Left ventricle myocardium inferior (tissue), 1 donor: ENCODE data around the gene BIK. TPM values are rescaled to one million over a fixed set of nuclear protein-coding genes. Genes with fewer than 3 reads are reported as not detected.

Experiments used
- DNase-seq: peaks from one replicate; pipeline ENCODE4 v3.0.0-alpha.2; 2020
- H3K27ac ChIP-seq: fragments of 200-600 bp; replicated peaks from 2 replicates; pipeline ENCODE4 v1.8.0; 2021
- H3K27me3 ChIP-seq: fragments of 200-600 bp; 2 replicates; pipeline ENCODE4 v1.8.0; 2021; ENCODE audit warnings: low read depth
- H3K36me3 ChIP-seq: fragments of 200-600 bp; 2 replicates; pipeline ENCODE4 v1.8.0; 2021
- H3K4me1 ChIP-seq: fragments of 200-600 bp; 2 replicates; pipeline ENCODE4 v1.8.0; 2021
- H3K4me3 ChIP-seq: fragments of 200-600 bp; 2 replicates; pipeline ENCODE4 v1.8.0; 2021; ENCODE audit warnings: mild to moderate bottlenecking, moderate library complexity
- H3K9me3 ChIP-seq: fragments of 200-600 bp; replicated peaks from 2 replicates; pipeline ENCODE4 v1.8.0; 2021
- intact Hi-C: fragments of 100-400 bp; cut with micrococcal nuclease; formaldehyde crosslinking; loops from one replicate; pipeline ENCODE4 v1.11.0; 2022
- total RNA-seq: library from RNA; stranded (reverse); fragmentation: NEBNext Ultra II Directional; extraction: Animal tissue kit (Norgen Biotek cat#: 25700); gene quantifications from one replicate; pipeline ENCODE4 v1.2.1, GENCODE V29; 2021
- TF ChIP-seq, protein P1 (sequence below): fragments of 200-600 bp; IDR thresholded peaks from 2 replicates; pipeline ENCODE4 v1.8.0; 2021; ENCODE audit warnings: antibody characterized with exemption, mild to moderate bottlenecking, borderline replicate concordance
- donor health status: DM: no; HTN: yes; CAD: no; lungs with severe emphysema.

Gene BIK
- total RNA-seq, 1 donor from 2014 or later, result 0.41 TPM

DNA sequence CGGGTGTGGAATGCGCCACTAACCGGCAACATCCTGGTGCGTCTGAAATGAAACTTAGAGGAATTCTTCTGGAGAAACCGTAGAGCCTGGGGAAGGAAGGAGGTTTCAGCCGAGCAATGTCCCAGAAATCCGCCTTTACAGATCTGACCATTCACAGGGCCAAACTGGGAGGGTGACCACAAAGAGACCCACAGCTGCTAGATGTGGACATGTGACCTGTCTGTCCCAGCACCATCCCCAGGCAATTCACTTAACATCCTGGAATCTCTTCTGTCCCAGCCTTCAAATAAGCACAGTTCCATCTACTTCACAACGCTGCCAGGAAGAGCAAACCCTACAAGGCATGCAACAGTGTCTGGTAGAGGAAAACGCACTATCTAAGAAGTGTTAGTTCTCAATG is 22.9 kb downstream of the BIK start:
- H3K4me1 ChIP-seq, result peaks cover 31% of the 10 kb centered on the region
- TF ChIP-seq, protein P1, sequence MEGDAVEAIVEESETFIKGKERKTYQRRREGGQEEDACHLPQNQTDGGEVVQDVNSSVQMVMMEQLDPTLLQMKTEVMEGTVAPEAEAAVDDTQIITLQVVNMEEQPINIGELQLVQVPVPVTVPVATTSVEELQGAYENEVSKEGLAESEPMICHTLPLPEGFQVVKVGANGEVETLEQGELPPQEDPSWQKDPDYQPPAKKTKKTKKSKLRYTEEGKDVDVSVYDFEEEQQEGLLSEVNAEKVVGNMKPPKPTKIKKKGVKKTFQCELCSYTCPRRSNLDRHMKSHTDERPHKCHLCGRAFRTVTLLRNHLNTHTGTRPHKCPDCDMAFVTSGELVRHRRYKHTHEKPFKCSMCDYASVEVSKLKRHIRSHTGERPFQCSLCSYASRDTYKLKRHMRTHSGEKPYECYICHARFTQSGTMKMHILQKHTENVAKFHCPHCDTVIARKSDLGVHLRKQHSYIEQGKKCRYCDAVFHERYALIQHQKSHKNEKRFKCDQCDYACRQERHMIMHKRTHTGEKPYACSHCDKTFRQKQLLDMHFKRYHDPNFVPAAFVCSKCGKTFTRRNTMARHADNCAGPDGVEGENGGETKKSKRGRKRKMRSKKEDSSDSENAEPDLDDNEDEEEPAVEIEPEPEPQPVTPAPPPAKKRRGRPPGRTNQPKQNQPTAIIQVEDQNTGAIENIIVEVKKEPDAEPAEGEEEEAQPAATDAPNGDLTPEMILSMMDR, result no peak
- no peak for DNase-seq
- H3K27ac ChIP-seq, result no peak overlapping the region
- peaks cover 53% of the 10 kb centered on the region for H3K36me3 ChIP-seq
- H3K4me3 ChIP-seq, result no peak overlapping the region
- intact Hi-C loops, result no loop called here
- H3K27me3 ChIP-seq, result no peaks in the 10 kb centered on the region
- H3K9me3 ChIP-seq, result no peaks in the 10 kb centered on the region

DNA sequence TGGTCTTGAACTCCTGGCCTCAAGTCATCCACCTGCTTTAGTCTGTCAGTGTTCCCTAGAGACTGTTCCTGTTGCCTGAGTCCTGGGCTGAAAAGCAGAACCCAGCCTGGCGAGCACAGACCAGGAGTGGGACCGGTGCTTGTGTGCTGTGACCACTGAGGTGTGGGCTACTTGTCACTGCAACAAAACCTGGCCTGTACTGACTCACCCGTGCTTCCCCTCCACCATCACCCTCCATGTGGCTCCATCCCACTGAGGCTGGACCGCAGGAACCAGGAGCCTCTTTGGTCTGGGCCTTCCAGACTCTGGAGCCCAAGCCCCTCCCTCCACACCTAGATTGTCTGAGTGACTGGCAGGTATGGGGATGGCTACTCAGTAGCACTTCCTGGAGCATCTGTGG is 24.0 kb downstream of the BIK start:
- no peak for DNase-seq
- Histone ChIP-seq H3K4me1 (peaks cover 31% of the 10 kb centered on the region), H3K4me3 (no peak overlapping the region), H3K27me3 (no peaks in the 10 kb centered on the region), H3K9me3 (no peaks in the 10 kb centered on the region), H3K27ac (no peak overlapping the region), H3K36me3 (peaks cover 62% of the 10 kb centered on the region)
- intact Hi-C loops, result no loop called here
- TF ChIP-seq, protein P1, result no peak

DNA sequence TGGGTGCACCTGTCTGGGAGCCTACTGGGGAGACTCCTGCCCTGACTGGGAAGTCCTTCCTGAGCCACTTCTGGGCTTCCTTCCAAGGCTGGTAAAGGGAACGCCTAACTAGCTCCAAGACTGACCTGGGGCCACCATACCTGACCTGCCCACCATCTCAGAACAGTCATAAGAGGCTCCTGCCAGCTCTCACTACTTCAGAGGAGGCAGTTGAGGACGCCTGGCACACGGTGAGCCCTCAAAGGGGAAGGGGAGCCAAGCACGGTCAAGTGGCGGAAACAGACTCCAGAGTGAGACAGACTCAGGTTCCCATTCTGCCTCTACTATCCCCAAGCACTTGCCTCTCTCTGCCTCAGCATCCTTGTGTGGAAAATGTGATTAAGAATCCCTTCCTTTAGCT is 25.0 kb downstream of the BIK start:
- H3K9me3 ChIP-seq, result no peaks in the 10 kb centered on the region
- no peaks in the 10 kb centered on the region for H3K27me3 ChIP-seq
- peaks cover 31% of the 10 kb centered on the region for H3K4me1 ChIP-seq
- DNase-seq, result no peak
- H3K27ac ChIP-seq, result no peak overlapping the region
- peaks cover 71% of the 10 kb centered on the region for H3K36me3 ChIP-seq
- TF ChIP-seq, protein P1, result no peak
- H3K4me3 ChIP-seq, result no peak overlapping the region
- intact Hi-C loops, result no loop called here

DNA sequence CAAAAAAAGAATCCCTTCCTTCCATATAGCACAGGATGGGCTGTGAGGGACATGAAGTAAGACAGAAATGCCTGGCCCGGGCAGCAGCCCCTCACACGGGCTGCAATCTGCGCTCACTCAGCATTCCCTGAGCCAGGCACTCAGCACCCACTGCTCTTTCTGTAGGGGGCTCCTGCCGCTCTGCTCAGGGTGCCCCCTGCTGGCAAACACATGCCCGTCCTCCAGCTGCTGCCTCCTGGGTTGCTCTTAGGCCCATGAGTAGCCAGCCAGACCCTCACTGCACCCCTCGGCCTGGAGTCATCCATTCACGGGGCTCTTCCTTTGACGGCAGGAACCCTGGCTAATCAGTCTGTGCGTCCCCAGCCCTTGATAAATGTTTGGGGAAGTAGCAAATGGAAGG is 25.7 kb downstream of the BIK start:
- DNase-seq, result peak; percentile 41
- no peaks in the 10 kb centered on the region for H3K9me3 ChIP-seq
- no peaks in the 10 kb centered on the region for H3K27me3 ChIP-seq
- intact Hi-C loops, result no loop called here
- H3K4me1 ChIP-seq, result peaks cover 34% of the 10 kb centered on the region
- H3K4me3 ChIP-seq, result no peak overlapping the region
- TF ChIP-seq, protein P1, result peak; percentile 72
- H3K36me3 ChIP-seq, result peaks cover 76% of the 10 kb centered on the region
- peak overlapping the region; percentile 56 for H3K27ac ChIP-seq

DNA sequence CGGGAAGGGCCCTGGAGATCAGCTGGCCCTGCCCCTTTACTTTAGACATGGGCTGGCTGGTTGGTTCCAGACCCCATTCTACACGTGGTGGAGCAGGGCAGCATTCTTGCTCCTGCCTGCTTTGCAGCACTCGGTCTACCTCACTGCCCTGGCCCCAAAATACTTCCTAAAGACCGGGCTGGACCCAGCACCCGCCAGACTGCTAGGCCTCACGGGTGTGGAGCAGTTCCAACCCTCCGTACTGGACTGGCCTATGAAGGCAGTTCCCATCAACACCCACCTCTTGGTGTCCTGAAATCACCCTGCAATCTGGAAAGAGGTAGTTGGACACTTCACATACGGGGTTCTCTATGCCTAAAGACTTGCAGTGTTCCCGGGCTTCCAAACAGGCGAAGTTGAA is 26.3 kb downstream of the BIK start:
- Histone ChIP-seq H3K27ac (peak overlapping the region; percentile 56), H3K27me3 (no peaks in the 10 kb centered on the region), H3K4me1 (peaks cover 34% of the 10 kb centered on the region), H3K36me3 (peaks cover 79% of the 10 kb centered on the region), H3K9me3 (no peaks in the 10 kb centered on the region), H3K4me3 (no peak overlapping the region)
- no peak for DNase-seq
- intact Hi-C loops, result no loop called here
- TF ChIP-seq, protein P1, result no peak
